Esophagus (tissue), 2 donors: ENCODE measurements around the gene SHISA7. TPM values are rescaled to one million over a fixed set of nuclear protein-coding genes. Genes with fewer than 3 reads are reported as not detected.

ENCODE experiments used
- H3K27ac ChIP-seq, 2 donors: one replicate each; pipeline ENCODE4 v1.5.1; 2013; ENCODE audit warnings: low read depth in 2 of 2, mild to moderate bottlenecking in 2 of 2, inconsistent platforms in 1 of 2, low read length in 1 of 2, moderate library complexity in 1 of 2
- H3K27me3 ChIP-seq, 2 donors: one replicate each; pipeline ENCODE4 v1.6.1; 2013; ENCODE audit warnings: low read length in 2 of 2, control low read depth in 1 of 2, mild to moderate bottlenecking in 1 of 2; ENCODE audit not compliant: insufficient read depth in 2 of 2, control insufficient read depth in 1 of 2
- H3K36me3 ChIP-seq, 2 donors: one replicate each; pipeline ENCODE4 v1.6.1; 2013; ENCODE audit warnings: low read length in 1 of 2; ENCODE audit not compliant: control insufficient read depth in 2 of 2, insufficient read depth in 2 of 2
- H3K4me1 ChIP-seq, 2 donors: one replicate each; pipeline ENCODE4 v1.6.1; 2013; ENCODE audit warnings: low read length in 1 of 2; ENCODE audit not compliant: control insufficient read depth in 2 of 2, insufficient read depth in 2 of 2
- H3K4me3 ChIP-seq, 2 donors: one replicate each; pipeline ENCODE4 v1.5.1; 2013; ENCODE audit warnings: low read length in 2 of 2, mild to moderate bottlenecking in 2 of 2, low read depth in 1 of 2, moderate library complexity in 1 of 2
- H3K9me3 ChIP-seq, 2 donors: one replicate each; pipeline ENCODE4 v1.6.1; 2013; ENCODE audit warnings: mild to moderate bottlenecking in 2 of 2, low read depth in 1 of 2, low read length in 1 of 2, moderate library complexity in 1 of 2; ENCODE audit not compliant: control insufficient read depth in 2 of 2, insufficient read depth in 1 of 2
- WGBS, 2 donors: extraction: QIAGEN DNeasy Blood & Tissue Kit; methylation state at CpG; one replicate each; pipeline ENCODE4 v1.1.7; 2013; 5-methylcytosine and 5-hydroxymethylcytosine counted together
- polyA plus RNA-seq, 2 donors: library from polyadenylated mRNA; stranded (reverse); fragments of 200-250 nt; gene quantifications; one replicate each; pipeline ENCODE4 v1.2.3, GENCODE V29; 2013
- donor health status: healthy with polysubstance abuse.
- donor health status: Bipolar disorder and iron deficiency.

Gene SHISA7
- polyA plus RNA-seq, 2 donors = 0.01 TPM; not detected in 1

DNA sequence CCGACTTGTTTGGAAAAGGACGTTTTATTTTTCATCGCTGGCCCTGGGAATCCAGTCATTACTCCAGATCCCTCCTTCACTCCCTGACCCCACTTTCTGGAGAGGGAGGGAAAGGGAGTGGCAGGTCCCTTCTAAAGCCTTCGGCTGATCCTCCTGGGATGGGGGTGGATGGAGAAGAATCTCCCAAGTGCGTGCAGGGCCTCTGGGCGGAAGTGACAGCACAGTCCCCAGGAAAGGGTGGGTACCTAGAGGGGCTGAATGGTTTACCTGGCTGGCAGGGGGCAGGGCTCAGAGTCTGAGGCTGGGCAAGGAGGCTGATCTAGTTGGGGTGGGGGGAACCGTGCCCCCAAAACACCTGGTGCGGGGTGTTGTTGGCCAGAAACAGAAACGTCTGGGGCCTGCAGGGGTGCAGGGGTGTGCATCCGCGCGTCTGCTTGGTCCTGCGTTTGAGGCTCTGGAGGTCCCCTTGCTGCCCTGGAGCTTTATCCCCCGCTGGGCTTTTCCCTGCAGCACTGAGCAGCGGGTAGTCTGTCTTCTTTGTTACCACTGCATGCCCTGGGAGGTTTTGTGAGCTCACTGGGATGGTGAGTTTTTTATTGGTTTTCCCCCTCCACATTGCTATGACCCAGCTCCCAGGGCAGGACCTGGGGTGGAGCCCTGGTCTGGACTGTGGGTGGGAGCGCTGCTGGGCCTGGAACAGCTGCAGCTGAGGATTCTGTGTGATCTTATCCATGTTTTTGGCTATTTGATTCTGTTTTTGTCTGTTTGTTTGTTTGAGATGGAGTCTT, 30.3 kb upstream of the SHISA7 start:
- 72 to 75% methylated on average over 16 of the region's 16 CpGs for WGBS, 2 donors
- H3K4me3 ChIP-seq = no peak overlapping the region
- no peak overlapping the region for H3K27ac ChIP-seq
- H3K9me3 ChIP-seq = no peaks in the 10 kb centered on the region
- peaks cover 0 to 3% of the 10 kb centered on the region in 2 donors for H3K36me3 ChIP-seq
- H3K27me3 ChIP-seq = no peaks in the 10 kb centered on the region
- H3K4me1 ChIP-seq = peaks cover 0 to 8% of the 10 kb centered on the region in 2 donors

GRCh38 chr19:55472463-55472862, 29.4 kb upstream of the SHISA7 start:
- H3K4me1 ChIP-seq = peaks cover 0 to 8% of the 10 kb centered on the region in 2 donors
- WGBS, 2 donors = 75 to 79% methylated on average over 8 of the region's 8 CpGs

GRCh38 chr19:55471266-55471665, 28.2 kb upstream of the SHISA7 start:
- H3K4me3 ChIP-seq = no peak overlapping the region
- H3K36me3 ChIP-seq = no peaks in the 10 kb centered on the region
- no peaks in the 10 kb centered on the region for H3K27me3 ChIP-seq
- H3K4me1 ChIP-seq = peaks cover 0 to 8% of the 10 kb centered on the region in 2 donors
- no peaks in the 10 kb centered on the region for H3K9me3 ChIP-seq
- H3K27ac ChIP-seq = no peak overlapping the region
- WGBS, 2 donors = 55 to 60% methylated on average over 13 of the region's 13 CpGs

More at GRCh38 chr19:55472463-55472862, 29.4 kb upstream of the SHISA7 start:
- H3K27ac ChIP-seq = no peak overlapping the region
- no peaks in the 10 kb centered on the region for H3K9me3 ChIP-seq
- no peaks in the 10 kb centered on the region for H3K36me3 ChIP-seq
- H3K4me3 ChIP-seq = no peak overlapping the region
- no peaks in the 10 kb centered on the region for H3K27me3 ChIP-seq

DNA sequence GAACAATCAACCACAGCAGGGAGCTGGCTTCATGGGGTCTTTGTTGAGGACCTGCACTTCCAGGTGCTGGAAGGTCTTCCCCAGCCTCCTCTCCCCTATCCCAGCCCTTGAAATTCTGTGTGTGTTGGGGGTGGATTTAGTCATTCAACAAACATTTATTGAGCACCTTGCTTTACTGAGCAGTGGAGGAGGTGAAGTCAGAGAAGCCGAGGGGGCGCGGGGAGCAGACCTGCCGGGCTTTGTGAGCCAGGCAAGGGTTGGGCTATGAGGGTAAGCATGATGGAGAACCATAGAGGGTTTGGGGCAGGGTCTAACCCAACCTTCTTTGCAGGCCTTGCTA, 24.9 kb upstream of the SHISA7 start:
- Histone ChIP-seq H3K27me3 (no peaks in the 10 kb centered on the region), H3K4me3 (no peak overlapping the region), H3K9me3 (no peaks in the 10 kb centered on the region), H3K27ac (no peak overlapping the region), H3K4me1 (no peaks in the 10 kb centered on the region), H3K36me3 (no peaks in the 10 kb centered on the region)
- 21 to 30% methylated on average over 4 of the region's 4 CpGs for WGBS, 2 donors

DNA sequence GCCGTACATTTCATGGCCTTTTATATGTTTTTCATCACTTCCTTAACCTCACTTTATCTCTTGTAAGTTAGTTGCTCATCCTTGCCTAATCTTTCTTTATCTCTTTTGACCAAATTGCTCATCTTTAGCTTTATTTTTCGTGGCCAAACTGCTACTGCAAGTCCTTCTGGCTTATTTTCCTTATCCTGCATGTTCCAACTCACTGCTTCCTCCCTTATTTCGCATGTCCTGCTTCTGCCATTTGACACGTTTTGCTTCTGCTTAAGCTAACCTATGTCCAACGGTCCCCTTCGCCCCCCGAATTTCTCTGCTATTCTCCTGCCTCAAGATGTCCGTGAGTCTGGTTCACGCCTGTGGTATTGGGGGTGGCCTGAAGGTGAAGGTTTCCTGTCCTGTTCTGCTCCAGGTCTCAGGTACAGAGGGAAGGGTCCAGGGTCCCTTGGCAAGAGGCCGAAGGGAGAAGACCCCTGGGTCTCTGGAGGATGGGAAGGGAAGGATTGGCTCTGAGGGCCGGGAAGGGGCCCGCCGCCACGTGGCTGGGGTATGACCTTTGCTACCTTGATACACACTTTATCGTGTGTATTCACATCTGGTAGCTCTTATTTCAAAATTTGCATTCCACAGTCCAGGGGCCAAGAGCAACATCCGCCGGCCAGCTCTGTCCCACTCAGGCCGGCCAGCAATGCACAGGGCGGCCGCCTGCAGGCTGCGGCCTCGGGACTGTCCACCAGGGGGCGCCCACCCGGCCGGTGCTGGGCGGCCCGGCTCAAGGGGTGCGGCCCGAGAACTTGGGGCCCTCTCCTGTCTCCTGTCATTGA, 24.3 kb upstream of the SHISA7 start:
- WGBS, 2 donors = 31 to 32% methylated on average over 29 of the region's 29 CpGs
- H3K9me3 ChIP-seq = no peaks in the 10 kb centered on the region
- H3K27me3 ChIP-seq = no peaks in the 10 kb centered on the region
- H3K27ac ChIP-seq = no peak overlapping the region
- H3K36me3 ChIP-seq = no peaks in the 10 kb centered on the region
- H3K4me1 ChIP-seq = no peaks in the 10 kb centered on the region
- H3K4me3 ChIP-seq = no peak overlapping the region

DNA sequence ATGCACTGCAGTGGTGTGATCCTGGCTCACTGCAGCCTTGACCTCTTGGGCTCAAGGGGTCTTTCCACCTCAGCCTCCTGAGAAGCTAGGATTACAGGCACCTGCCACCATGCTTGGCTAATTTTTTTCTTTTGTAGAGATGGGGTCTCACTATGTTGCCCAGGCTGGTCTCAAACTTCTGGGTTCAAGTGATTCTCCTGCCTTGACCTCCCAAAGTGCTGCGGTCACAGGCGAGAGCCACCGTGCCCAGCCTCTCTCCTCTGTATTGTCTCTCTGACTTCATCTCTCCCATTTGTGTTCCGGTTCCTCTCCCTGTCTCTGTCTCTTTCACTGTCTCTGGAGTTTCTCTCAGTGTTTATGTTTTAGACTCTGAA, 23.1 kb upstream of the SHISA7 start:
- H3K4me3 ChIP-seq = no peak overlapping the region
- no peaks in the 10 kb centered on the region for H3K27me3 ChIP-seq
- H3K9me3 ChIP-seq = no peaks in the 10 kb centered on the region
- H3K27ac ChIP-seq = no peak overlapping the region
- no peaks in the 10 kb centered on the region for H3K36me3 ChIP-seq
- peaks cover 0 to 2% of the 10 kb centered on the region in 2 donors for H3K4me1 ChIP-seq
- WGBS, 2 donors = 91 to 94% methylated on average over 4 of the region's 4 CpGs

- Histone ChIP-seq H3K4me3 (no peak overlapping the region), H3K36me3 (no peaks in the 10 kb centered on the region), H3K9me3 (no peaks in the 10 kb centered on the region), H3K27me3 (no peaks in the 10 kb centered on the region), H3K4me1 (peaks cover 0 to 2% of the 10 kb centered on the region in 2 donors), H3K27ac (no peak overlapping the region)
- WGBS, 2 donors = 80 to 82% methylated on average over 11 of the region's 11 CpGs
Measured at GRCh38 chr19:55465460-55466240, 22.6 kb upstream of the SHISA7 start.

GRCh38 chr19:55464662-55465054, 21.6 kb upstream of the SHISA7 start, which contains the start of gene C19orf85:
Gene C19orf85 (minus strand): TSS chr19:55464751. CDS start chr19:55464554, 197 bp downstream.
- 68 to 75% methylated on average over 14 of the region's 14 CpGs for WGBS, 2 donors
- no peaks in the 10 kb centered on the region for H3K9me3 ChIP-seq
- H3K27me3 ChIP-seq = no peaks in the 10 kb centered on the region

DNA sequence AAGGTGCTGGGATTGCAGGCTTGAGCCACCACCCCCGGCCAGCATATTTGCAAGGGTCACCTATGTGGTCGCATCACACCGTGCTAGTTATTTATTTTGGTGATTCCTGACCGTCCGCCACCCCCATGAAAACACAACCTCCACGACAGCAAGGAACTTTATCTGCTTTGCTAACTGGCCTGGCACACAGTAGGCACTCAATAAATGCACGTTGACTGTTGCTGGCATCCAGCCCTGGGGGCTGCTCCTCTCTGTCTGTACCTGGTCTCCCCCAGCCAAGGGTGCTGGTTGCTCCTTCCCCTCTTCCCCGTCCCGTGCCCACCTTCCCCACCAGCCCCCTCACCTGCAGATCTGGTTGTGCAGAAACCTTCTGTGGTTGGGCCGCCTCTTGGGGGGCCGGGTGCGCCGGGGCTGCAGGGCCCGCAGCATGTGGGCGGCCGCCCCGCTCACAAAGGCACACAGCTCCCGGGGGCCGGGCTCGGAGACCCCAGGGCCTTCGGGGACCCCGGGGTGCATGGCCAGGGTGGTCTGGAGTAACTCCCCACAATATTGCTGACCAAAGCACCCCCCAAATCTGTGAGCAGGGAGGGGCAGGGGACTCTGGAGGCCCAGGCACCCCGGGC, 21.1 kb upstream of the SHISA7 start:
- no peak overlapping the region for H3K27ac ChIP-seq
- no peak overlapping the region for H3K4me3 ChIP-seq
- WGBS, 2 donors = 67 to 70% methylated on average over 23 of the region's 23 CpGs
- H3K36me3 ChIP-seq = no peaks in the 10 kb centered on the region
- no peaks in the 10 kb centered on the region for H3K9me3 ChIP-seq
- peaks cover 2 to 6% of the 10 kb centered on the region in 2 donors for H3K4me1 ChIP-seq
- no peaks in the 10 kb centered on the region for H3K27me3 ChIP-seq

More at GRCh38 chr19:55464662-55465054, 21.6 kb upstream of the SHISA7 start, which contains the start of gene C19orf85:
- no peaks in the 10 kb centered on the region for H3K36me3 ChIP-seq
- H3K4me3 ChIP-seq = no peak within 1 kb of the TSS
- no peak within 1 kb of the TSS for H3K27ac ChIP-seq
- H3K4me1 ChIP-seq = peaks cover 1 to 4% of the 10 kb centered on the region in 2 donors
